ENCODE results near the gene ZFP64.
"Not testable (repeated sequence)": the region's sequence is repeated elsewhere in the genome, so short reads cannot be mapped to it uniquely, and the experiment has no call there.

Gene ZFP64

GRCh38 chr20:52191132-52191915 lies at the start of gene ZFP64:
Gene ZFP64 (minus strand): TSS chr20:52191779. CDS start chr20:52191636, 143 bp downstream.
- DNase-seq = peak; percentile 91

DNA sequence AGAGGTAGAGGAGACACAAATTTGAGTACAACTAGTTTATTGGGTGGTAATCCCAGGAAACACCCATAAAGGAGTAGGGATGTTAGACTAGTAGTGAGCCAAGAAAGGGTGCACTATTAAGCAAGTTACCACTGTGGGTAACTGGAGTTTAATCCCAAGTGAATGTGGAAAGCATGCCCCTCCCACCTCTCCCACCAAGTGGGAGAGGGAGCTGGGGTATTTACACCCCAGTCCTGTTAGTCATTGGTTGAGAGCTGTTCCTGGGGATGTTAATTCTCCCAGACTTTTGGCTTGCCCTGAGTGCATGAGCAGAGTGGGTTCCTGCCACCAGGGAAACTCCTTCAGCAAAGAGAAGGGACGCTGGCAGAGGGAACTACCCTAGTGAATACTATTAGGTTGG lies 49.2 kb upstream of the ZFP64 start:
- no peak for DNase-seq

DNA sequence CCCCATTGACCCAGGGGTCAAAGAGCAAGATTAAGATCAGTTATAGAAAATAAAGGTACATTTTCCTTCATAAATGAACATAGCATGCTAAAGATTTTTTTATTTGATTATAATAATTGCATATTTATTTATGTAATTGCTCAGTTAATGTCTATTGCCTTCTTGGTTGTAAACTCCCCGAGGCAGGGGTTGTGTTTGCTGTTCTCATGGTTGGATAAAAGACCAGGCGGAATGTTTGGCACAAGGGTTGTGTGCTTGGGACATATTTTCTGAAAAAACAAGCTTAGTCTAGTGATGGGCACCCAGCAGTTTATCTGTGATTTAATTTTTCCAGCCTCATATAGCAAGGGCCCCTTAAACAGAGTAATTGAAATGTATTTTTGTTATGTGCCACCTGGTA lies 47.5 kb upstream of the ZFP64 start:
- DNase-seq = no peak

- no peak for DNase-seq
Measured at GRCh38 chr20:52236292-52236691, 44.7 kb upstream of the ZFP64 start.

GRCh38 chr20:52235129-52235528 lies 43.5 kb upstream of the ZFP64 start:
- DNase-seq = no peak

- no peak for DNase-seq
Measured at GRCh38 chr20:52234302-52235045, 42.9 kb upstream of the ZFP64 start.

DNA sequence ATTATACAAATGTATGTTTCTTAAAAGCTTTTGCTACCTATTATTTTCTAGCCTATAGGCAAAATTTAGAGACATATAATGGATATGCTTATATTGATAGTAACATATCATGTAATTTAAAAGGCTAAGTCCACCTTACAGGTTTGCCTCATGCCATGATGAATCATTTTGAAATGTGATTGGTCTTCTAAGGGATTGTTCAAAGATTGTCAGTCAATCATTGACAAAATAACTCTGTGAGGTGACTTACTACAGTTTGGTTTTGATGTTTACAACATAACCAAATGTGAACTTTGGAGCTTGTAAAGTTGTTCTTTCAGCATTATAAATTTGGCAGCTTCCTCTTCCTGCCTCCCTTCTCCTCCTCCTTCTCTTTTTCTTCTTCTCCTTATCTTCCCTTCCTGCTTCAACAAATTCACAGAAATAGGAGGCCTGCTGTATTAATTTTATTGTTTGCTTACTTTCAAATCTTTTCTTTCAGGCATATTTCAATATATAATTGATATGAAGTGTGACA lies 39.7 kb upstream of the ZFP64 start:
- no peak for DNase-seq

- DNase-seq = no peak
Measured at GRCh38 chr20:52230409-52230808, 38.8 kb upstream of the ZFP64 start.

GRCh38 chr20:52229346-52229745 lies 37.8 kb upstream of the ZFP64 start:
- DNase-seq = not testable (repeated sequence)

GRCh38 chr20:52226370-52226769 lies 34.8 kb upstream of the ZFP64 start:
- DNase-seq = no peak

DNA sequence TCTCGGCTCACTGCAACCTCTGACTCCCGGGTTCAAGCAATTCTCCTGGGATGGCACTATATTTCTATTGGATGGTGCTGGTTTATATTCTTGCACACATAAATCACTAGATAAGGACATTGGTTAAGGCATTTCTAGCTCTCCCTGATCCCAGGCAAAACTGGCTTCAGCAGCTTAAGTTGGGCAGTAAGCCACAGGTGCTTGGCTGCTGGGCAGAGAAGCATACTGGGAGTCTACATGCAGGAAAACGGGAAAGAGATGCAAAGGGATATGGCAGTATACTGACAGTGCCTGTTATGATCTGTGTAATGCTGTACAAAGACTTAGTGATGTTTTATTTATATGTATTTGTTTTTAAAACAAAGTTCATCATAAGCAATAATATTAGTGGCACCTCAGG lies 33.3 kb upstream of the ZFP64 start:
- no peak for DNase-seq

GRCh38 chr20:52221362-52221761 lies 29.8 kb upstream of the ZFP64 start:
- DNase-seq = not testable (repeated sequence)

- not testable (repeated sequence) for DNase-seq
Measured at GRCh38 chr20:52220891-52221290, 29.3 kb upstream of the ZFP64 start.

GRCh38 chr20:52219441-52219840 lies 27.9 kb upstream of the ZFP64 start:
- DNase-seq = no peak

- DNase-seq = no peak
Measured at GRCh38 chr20:52217689-52218395, 26.3 kb upstream of the ZFP64 start.

DNA sequence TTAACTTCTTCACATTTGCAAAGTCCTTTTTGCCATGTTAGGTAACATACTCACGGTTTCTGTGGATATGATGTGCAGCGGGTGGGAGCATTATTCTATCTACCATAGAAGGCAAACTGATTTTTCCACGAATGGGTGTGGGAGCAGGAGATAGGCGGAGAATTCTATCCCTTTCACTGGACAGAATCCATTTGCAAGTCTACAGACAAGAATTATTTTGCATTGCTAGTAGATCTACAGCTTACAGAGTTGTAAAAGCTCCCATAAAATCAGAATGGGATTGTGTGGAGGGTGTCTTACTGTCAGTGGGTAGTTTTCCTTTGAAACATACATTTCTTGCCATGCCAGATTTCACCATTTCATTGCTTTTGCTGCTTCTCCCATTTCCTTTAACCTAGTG lies 22.4 kb upstream of the ZFP64 start:
- no peak for DNase-seq

- DNase-seq = no peak
Measured at GRCh38 chr20:52212943-52213342, 21.4 kb upstream of the ZFP64 start.

GRCh38 chr20:52210037-52210990 lies 18.7 kb upstream of the ZFP64 start:
- DNase-seq = no peak

GRCh38 chr20:52209154-52209571 lies 17.6 kb upstream of the ZFP64 start:
- DNase-seq = no peak

- DNase-seq = no peak
Measured at GRCh38 chr20:52207020-52207810, 15.6 kb upstream of the ZFP64 start.

- DNase-seq = no peak
Measured at GRCh38 chr20:52204136-52204535, 12.6 kb upstream of the ZFP64 start.

Measured in activated CD8-positive, alpha-beta memory T cell treated with anti-CD3 and anti-CD28 coated beads for 24 hours (primary cell).